Measurements from ENCODE around the gene LMNA.
A peak's percentile ranks its signal among the peaks of the same experiment; 100 is the strongest.

Gene LMNA

DNA sequence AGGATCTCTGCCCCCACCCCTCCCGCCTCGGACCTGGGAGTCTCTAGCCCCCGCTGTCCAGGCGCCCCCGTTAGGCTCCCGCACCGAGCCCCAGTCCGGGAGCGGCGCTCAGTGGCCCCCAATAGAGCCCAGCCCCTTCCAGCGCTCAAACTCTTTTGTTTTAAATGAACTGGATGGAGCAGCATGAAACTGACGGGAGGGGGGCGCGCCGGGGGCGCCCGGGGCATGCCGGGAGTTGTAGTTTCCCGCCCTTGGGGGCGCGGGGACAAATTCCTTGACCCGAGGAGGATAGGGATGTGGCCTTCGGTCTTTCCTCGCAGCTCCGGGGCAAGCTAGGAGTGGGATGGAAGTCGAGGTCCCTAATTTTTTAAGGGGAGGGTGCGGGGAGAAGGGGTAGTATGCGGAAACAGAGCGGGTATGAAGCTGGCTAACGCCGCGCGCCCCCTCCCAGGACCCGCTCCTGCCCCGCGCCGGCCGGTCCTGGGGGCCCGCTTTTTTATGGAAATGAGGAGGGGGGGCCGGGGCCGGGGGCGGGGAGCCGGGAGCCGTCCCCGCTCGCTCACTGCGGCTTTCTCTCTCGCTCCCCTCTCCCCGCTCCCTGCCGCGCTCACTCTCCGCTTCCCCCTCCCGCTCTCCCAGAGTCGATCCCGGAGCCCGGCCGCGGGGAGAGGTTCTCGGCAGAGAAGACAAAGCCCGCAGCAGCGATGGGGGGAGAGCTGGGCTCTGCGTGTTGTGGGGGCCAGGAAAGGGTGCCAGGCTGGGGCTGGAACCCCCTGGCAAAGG, 32.0 kb upstream of the LMNA start, which contains the start of gene MEX3A:
Gene MEX3A (minus strand): TSS at position 157 of the 783 bp plus-strand sequence. CDS start 467 bp downstream, outside the sequence.
- DNase-seq, result peak; percentile 83

DNA sequence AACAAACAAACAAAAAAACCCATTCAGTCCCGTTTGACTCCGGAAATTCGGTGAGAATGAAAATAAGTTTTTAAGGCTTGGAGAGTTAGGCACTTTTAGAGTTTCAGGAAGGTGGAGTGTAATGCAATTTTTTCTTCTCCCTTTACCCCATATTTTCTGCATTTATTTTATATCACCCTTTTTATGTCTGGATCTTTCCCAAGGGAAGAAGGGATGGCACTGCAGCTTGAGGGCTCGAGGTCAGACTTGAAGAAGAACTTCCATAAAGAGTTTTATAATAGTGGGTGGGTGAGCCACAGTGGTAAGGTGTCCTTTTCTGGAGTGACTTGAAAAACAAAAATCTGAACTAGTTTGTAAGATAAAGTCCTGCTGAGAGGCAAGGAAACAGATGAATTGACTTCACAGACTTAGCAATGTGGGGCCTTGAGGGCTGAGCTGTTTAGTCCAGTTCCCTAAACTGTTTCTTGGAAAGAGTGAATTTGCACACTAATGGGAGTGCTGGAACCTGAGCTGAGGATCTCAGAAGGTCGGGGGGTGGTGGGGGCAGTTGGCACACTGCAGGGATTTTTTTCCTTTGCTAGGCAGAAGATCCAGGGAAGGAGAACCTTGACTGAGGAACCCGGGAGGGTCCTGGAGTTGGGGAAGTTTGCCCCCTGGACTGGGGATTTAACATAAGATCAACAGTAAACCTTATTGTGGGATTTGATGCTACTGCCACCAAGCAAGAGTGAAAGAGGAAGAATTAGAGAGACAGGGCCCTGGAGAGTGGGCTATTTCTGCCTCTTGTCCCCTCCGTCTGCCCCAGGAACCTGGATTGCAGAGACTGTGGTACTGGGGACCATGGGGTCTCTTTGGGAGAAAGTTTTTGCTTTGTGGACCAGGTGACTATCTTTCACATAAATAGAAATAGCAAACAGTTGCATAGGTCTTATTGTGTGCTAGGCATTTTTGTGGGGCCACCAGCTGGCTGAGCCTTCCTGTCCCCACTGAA, 30.4 kb upstream of the LMNA start:
- no peak for DNase-seq

GRCh38 chr1:156086256-156086662, 28.3 kb upstream of the LMNA start:
- no peak for DNase-seq

GRCh38 chr1:156089704-156090103, 24.8 kb upstream of the LMNA start:
- DNase-seq, result no peak

DNA sequence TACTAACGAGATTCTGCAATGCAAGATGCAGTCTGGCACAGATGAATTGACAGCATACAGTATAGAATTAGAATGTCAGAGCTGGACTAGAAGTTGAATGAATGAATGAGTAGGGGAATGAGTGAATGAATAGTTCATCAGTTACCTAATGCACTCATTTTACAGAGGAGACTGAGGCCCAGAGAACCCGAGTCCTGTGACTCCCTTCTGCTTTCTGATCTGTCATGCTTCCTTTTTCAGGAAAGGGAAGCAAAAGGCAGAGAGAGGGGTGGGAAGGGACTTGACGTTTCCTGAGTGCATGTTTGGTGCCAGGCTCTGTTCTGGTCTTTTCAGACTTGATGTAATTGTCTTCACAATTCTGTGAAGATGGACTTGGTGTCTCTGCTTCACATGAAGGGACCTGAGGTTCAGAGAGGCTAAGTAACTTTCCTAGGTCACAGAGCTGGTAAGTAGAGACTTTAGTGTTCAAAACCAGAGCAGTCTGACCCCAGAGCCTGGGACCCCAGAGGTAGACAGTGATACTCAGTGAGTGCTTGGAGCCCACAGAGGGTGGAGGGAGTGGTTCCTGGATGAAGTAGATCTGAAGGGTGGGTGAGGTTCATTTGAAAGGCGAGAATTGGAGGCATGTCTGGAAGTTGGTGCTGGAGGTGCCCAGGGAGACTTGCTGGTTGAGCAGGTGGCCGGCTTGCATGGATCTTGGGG, 24.2 kb upstream of the LMNA start:
- DNase-seq, result peak; percentile 46

GRCh38 chr1:156090840-156091188, 23.7 kb upstream of the LMNA start:
- DNase-seq, result peak; percentile 86

- no peak for DNase-seq
Measured at GRCh38 chr1:156091610-156092009, 22.9 kb upstream of the LMNA start.

DNA sequence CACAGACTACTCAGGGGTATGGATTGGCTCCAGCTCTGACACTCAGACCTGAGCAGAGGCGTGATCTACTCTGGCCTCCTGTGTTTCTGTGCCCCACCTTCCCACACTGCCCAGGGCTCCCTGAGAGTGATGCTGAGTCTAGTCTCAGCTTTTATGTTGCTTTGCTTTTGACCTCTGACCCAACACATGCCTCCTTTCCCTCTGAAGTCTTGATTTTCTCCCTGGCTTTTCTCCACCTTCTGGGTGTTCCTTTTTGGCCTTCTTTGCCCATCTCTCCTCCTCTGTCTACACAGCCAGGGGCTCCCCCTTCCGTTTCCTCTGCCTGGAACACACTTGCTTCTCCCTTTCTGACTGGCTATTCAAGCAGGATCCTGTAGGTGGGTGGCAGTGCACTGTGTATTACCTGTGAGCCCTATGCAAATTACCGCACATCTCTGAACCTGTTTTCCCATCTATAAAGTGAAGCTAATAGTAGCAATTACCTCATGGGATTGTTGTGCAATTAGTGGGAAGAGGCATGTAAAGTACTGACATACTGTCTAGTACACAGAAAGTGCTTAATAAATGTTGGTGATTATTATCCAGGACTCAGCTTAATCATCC, 18.5 kb upstream of the LMNA start:
- no peak for DNase-seq

DNA sequence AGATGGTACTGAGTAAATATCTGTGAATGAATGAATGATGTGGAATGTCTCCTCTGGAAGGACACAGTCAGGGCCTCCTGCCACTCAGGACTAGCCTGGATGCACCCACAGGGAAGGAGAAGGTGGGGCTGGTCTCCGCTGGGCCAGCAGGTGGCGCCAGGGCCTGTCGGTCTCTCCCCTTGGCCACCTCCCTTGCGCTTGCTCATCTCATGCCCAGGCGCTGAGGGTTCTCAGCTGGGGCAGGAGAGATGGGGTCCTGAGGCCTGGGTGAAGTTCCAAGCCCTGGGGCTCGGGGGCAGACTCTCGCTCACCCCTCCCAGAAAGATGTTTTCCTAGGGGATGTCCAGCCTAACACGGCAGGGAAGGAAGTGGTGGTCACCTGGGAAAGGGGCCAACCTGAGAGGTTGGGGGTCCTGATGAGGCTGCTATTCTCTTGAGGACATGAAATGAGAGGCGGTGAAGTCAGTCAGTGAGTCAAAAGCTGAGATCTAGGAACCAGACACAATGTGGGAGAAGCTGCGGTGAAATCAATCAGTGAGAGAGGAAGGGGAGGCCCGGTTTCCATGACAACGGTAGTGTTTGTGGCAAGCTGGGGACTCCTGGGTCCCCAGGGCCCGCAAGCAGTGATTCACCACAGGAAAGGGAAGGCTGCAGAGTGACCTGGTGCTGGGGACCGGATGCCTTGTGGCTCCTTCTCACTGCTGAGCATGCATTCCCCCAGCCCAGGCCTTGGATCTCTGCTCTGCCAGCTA, 17.7 kb upstream of the LMNA start:
- peak; percentile 85 for DNase-seq

- no peak for DNase-seq
Measured at GRCh38 chr1:156097499-156098178, 16.9 kb upstream of the LMNA start.

DNA sequence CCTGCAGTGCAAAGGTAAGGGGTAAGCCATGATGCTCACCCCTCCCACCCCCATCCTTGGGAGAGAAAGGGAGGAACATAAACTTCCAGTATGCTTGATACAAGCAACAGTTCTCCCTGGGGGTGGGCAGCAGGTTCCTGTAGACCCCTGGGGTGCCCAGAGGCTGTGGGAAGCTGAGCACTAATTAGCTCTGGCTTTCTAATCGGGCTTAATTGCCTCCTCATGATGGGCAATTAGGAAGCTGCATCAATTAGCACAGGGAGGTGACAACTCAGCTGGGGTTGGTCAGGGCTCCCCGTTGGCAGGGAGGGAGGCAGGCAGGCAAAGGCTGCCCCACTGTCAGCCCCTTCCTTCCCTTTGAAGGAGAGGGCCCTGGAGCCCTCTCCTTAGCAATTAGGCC, 15.7 kb upstream of the LMNA start:
- DNase-seq, result no peak

GRCh38 chr1:156099282-156099681, 15.2 kb upstream of the LMNA start:
- no peak for DNase-seq

DNA sequence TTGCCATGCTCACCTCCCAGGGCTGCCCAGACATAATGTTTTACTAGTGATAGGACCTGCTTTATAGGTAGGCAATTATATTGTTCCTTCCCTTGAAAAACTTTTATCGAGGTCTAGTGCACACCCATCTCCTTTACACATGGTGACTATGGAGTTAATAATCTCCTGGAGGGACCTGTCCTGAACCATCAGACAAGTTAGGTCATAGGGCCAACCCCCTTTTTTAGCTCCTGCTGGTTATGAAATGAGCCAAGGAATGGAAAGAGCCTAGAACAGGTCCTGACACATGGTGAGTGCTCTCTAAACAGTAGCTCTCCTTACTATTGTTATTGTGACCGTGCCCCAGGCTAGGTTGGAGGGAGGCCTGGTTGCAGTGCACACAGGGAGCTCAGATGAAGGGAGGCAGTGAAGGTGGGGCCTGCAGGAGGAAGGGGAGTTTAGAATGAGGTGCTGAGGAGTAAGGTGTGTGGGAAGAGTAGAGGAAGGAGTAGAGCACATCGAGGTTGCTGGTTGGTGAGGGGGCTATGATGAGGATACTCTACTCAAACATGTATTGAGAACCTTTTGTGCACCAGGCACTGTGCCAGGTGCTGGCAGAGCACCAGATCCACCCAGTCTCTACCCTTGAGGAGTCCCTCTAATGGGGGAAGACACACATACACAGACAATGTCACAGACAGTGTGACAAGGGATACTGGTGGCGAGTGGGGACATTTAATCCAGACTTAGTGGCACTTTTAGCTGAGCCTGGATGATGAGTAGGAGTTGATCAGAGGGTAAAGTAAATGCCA, 14.1 kb upstream of the LMNA start:
- DNase-seq, result no peak

DNA sequence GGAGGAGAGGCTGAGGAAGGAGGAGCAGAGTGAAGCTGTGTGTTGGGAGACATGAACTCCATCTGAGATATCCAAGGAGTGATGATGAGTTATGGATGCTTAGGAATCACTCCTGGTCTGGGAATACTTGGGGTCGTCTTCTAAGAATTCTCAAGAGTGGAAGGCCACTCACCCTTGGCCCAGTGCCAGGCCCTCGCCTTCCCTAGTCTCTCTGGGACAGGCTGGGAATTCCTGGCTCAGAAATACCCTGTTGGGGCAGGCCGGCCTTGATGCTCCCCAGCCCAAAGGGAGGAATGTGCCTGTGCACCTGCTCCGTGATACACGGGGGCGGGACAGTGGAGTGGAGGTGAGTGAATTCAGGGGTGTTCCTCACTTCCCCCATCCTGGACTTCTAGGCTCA, 12.6 kb upstream of the LMNA start:
- DNase-seq, result no peak

DNA sequence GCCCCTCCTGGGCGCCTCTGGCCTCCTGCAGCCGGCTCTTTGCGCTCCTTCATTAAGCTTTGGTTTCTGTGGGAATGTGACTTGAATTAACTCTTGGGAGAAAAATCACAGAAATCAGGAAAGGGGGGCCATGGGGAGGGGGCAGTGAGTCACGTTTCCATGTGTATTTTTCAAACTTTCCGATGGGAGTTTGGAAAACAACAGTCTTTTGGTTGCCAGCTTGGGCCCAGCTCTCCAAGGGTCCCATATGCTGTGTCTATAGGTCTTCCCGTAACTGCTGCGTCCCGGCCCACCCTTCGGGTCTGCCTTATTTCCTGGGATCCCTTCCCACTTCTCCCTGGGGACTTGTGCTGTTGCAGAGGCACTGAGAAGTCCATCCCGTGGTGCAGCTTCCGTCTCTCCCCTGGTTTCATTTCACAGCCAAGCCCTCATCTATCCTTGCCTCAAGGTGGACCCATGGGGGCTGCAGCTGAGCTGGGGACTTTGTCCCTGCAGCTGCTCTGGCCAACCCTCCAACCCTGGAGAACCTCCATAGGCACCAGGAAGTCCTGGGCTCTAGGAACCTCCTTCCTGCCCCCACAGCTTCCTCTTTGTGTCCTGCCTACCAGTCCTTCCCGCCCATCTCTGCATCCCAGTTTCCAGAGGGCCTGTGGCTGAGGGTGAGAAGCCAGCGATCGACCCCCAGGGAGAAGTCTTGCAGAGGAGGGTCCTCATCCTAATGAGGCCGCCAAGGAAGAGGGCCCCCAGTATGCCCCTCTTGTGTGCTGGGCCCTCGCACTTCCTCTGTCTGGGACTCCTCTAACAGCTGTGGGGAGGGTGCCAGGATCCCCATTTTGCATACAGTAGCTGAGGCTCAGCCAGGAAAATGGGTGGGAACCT, 11.6 kb upstream of the LMNA start:
- no peak for DNase-seq

DNA sequence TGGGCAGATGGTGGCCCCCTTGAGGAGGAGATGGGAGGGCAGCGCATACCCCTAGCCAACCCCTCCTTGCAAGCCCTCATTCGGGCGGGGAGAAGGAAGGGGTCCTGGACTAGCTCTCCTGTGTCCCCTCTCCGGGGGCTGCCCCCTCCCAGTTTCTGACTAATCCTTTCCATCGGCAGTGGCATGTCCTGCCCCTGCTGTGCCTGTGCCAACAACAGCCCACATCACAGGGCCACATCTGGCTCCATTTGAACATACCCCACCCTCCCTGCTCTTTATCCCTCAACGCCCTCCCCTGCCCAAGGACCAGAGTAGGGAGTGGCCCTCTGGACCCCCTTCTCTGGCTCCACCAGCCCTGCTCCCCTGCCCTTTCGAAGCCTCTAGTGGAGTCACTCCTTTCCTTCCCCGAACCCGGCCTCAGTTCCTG, 11.0 kb upstream of the LMNA start:
- no peak for DNase-seq

DNA sequence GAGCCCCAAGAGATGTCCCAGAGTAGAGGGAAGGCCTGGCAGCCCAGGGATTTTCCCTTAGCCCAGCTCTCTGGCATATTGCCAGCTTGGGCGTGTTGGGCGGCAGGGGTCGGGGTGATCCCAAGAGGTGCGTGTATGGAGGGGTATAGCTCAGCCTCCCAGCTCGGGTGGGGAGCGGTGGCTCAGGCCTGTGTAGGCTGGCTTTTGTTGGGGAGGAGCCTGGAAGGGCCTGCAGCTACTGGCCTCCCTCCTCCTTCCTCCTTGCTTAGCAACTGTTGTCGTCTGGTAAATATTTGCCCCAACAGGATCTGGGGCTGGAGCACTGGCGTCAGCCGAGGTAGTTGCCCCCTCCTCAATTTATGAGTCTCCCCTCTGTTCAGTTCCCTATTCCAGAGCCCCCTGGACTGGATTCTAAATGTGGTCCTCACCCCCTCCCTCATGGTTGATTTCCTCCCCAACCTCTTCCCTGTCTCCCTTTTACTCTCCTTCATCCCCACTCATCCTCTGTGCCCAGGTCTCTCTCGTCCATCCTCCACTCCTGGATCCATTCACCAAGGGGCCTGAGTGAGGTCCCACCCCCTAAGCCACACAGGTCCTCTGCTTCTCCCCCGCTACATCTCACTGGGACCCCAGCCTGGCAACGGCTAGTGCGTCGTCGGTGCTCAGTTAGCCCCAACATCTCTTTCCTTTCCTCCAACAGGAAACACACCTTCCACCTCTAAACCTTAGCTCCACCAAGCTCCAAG, 10.3 kb upstream of the LMNA start:
- peak; percentile 38 for DNase-seq

All from NCI-H1694 treated with DMSO at 0.1 percent for 48 hours (cell line).